IPS-18c (cell line): ENCODE results near the gene MUC22.
"Not testable (repeated sequence)": the region's sequence is repeated elsewhere in the genome, so short reads cannot be mapped to it uniquely, and the experiment has no call there.

Experiments used
- H3K4me3 ChIP-seq: 2 replicates; pipeline ENCODE4 v1.7.0; 2013; ENCODE audit warnings: low read depth, mild to moderate bottlenecking, low read length, moderate library complexity; ENCODE audit not compliant: insufficient read depth
- H3K9me3 ChIP-seq: one replicate; pipeline ENCODE4 v1.6.1; 2013; ENCODE audit warnings: mild to moderate bottlenecking, low read length, moderate library complexity; ENCODE audit not compliant: control insufficient read depth, insufficient read depth

The MUC22 gene

DNA sequence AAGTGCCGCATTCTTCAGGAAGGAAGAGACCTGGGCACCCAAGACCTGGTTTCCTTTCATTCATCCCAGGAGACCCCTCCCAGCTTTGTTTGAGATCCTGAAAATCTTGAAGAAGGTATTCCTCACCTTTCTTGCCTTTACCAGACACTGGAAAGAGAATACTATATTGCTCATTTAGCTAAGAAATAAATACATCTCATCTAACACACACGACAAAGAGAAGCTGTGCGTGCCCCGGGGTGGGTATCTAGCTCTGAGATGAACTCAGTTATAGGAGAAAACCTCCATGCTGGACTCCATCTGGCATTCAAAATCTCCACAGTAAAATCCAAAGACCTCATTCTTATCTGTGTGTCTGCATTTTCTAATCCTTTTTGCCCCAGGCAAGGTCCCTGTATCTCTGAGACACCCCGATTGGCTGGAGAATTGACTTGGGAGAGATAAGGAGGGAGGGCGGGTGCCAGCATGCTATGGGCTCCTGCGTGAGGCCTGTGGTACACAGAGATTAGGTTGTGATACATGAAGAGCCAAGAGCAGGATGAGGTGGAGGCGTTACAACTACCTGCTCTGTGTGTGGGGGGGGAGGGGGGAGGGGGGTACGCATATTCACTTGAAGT lies 22.0 kb upstream of the MUC22 start:
- Histone ChIP-seq H3K9me3 (no peaks in the 10 kb centered on the region), H3K4me3 (no peak overlapping the region)

DNA sequence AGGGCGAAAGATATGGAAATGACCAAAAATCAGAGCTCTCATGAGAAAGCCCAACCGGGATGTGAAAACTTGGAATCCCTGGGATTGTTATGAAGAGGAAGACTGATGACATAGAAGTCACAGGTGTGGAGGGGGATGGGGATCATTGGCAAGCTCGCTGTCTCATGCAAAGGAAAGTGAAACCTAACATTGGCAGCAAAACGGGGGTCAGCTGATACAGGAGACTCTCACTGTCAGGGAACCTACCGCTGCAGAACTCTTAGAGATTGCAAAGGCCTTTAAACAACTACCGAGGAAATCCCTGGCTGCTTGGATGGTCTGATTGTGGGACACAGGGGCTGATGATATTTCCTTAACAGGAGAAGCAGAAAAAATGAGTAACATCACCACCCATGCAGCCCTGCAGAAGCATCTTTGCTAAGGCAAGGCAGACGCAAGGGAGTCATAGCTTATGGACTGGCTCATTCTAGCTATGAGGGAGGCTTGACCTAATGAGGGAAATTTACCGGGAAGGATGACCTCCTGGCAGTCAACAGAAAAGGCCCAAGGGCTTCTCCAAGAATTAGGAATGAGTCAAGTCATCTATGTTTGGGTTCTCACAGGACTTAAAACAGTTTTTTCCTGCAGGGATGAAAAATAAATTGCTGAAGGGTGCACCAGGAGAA lies 19.7 kb upstream of the MUC22 start:
- Histone ChIP-seq H3K4me3 (no peak overlapping the region), H3K9me3 (peaks cover 5% of the 10 kb centered on the region)

DNA sequence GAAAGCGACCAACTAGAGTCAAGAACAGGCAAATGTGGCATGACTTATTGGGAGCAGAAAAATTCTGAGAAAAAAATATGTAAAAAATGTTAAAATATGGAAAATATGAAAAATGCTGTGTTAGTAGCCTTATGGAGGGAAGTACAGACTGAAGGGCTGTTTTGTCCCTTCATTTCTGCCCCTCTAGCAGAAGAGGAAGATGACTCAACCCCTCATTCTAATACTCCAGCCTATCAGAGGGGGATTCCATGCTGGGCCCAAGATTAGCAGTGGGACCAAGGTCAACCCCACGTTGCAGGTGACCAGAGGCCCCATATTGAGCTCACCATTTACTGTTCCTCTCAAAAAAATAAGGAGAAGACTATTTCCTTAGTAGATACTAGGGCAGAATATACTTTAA lies 18.4 kb upstream of the MUC22 start:
- Histone ChIP-seq H3K9me3 (peaks cover 5% of the 10 kb centered on the region), H3K4me3 (no peak overlapping the region)

DNA sequence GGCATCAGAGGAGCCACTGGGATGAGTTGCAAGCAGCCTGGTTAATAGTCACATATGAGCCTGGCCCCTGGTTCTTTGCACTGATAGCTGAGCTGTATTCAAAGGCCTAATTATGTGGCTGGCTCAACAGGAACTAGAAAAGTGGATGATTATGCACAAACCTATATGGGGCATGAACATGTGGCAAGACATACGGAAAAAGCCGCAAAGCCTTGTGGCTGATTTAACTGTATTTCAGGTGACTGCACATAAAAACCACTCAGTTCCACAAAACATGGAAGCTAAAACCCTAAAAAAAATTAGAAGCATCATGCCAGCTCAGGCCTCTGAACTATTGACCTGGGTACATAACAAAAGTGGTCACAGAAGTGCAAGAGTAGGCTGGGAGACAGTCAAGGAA lies 13.0 kb upstream of the MUC22 start:
- Histone ChIP-seq H3K4me3 (no peak overlapping the region), H3K9me3 (peaks cover 5% of the 10 kb centered on the region)

DNA sequence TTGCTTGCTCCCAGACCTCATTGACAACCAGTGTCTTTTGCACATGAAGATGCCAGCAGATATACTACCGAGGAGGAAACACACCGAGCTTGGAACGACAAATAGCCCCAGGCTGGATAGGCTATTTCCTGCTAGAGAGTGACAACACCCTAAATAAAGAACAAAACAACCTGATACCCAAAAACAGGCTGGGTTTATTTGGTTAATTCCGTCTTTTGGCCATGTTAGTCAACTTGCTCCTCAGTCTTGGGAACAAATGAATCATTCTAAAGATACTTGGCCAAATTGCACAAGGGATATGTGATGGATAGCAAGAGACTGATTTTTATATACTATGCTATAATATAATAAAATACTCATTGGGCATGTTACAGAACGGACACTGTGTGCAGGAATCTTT lies 11.5 kb upstream of the MUC22 start:
- H3K4me3 ChIP-seq = no peak overlapping the region
- peaks cover 5% of the 10 kb centered on the region for H3K9me3 ChIP-seq

DNA sequence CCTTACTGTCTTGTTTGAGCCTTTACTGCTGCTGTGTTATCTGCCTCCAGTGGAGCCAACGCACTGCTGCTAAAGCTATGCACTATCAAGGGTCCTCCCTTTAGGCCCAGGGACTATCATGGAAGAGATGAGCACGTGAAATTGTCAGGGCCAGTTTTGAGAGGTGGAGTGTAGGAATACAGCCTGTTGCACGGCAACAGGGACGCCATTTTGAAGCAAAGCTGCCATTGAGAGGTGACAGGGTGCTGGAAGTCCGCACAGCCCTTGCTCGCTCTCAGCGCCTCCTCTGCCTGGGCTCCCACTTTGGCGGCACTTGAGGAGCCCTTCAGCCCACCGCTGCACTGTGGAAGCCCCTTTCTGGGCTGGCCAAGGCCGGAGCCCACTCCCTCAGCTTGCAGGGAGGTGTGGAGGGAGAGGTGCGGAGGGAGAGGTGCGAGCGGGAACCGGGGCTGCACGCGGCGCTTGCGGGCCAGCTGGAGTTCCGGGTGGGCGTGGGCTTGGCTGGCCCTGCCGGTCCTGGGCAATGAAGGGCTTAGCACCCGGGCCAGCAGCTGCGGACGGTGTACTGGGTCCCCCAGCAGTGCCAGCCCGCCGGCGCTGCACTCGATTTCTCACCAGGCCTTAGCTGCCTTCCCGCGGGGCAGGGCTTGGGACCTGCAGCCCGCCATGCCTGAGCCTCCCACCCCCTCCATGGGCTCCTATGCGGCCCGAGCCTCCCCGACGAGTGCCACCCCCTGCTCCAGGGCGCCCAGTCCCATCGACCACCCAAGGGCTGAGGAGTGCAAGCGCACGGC lies 10.0 kb upstream of the MUC22 start:
- not testable (repeated sequence) for H3K4me3 ChIP-seq, H3K9me3 ChIP-seq

DNA sequence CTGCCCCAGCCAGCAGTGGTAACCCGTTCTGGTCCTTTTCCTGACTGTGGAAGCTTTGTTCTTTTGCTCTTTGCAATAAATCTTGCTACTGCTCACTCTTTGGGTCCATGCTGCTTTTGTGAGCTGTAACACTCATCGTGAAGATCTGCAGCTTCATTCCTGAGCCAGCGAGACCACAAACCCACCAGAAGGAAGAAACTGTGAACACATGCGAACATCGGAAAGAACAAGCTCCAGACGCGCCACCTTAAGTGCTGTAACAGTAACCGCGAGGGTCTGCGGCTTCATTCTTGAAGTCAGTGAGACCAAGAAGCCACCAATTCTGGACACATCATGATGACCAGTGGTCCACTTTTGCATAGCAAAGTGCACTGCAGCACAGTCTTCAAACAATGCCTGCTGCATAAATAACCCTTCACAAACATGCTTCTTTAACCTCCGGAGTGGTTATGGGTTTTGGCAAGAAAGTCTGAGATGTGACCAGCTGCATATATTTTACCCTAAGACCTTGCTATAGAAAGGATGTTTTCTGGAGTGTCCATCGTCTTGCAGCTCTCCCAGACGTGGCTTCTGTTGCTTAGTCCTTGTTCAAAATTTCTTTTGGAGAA lies 8.9 kb upstream of the MUC22 start:
- Histone ChIP-seq H3K9me3 (no peaks in the 10 kb centered on the region), H3K4me3 (no peak overlapping the region)

DNA sequence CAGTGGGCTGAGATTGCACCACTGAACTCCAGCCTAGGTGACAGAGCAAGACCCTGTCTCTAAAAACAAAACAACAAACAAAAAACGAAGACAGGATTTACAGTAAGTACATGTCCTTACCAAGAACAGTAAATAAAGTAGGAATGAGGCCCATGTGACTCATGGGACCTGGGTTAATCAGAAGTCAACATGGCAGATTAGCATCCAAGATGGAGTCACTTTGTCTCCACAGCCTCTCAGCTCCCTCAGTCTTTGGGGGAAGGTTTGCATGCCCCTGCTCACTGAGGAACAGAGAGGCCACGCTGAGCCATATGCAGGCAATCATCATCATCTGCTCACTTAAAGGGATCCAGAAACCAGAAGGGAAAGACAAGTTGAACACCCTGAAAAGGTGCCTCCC lies 7.8 kb upstream of the MUC22 start:
- Histone ChIP-seq H3K9me3 (no peaks in the 10 kb centered on the region), H3K4me3 (no peak overlapping the region)

DNA sequence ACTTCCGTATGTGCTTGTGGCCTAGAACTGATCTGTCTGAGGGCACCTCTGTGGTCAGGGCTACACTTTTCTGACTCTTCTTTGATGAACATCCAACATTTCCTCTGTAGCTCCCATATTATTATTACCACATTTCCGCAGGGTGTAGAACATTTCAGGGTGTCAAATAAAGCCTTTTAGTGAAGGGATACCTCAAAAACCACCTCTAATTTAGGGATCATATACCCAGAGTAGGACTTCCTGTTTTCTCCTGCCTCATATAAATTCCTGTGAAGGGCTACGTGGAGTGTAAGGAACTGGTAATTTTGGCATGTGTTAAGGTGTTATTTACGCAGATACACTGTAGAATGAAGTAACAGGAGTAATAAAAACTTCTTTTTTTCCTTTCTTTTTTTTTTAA lies 5.5 kb upstream of the MUC22 start:
- H3K4me3 ChIP-seq = no peak overlapping the region
- no peaks in the 10 kb centered on the region for H3K9me3 ChIP-seq

DNA sequence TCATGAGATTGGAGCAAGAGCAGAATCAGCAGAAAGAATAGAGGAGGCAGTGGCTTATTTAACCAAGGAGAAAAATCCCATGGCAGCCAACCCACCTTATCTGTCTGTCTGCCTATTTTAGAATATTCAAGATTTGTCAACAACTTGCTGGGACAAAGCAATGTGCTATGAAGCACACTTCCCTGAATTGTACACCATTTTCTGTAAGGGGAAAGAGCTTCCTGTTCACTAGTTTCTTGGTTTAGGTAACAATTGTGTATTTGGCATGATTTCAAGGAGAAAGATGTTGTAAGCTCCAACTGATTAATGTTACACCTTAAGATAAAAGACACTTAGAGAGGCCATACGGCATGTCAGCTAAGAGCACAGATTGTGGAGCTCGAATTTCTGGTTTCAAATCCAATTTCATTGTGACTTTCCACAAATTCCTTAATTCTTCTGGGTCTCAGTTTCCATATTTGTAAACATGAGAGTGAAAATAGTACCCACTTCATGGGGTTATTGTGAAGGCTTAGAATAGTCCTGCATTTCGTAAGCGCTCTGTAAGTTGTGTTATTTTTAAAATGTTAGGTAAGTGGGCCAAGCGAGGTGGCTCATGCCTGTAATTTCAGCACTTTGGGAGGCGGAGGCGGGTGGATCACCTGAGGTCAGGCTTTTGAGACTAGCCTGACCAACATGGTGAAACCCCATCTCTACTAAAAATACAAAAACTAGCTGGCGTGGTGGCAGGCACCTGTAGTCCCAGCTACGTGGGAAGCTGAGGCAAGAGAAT lies 4.8 kb upstream of the MUC22 start:
- Histone ChIP-seq H3K4me3 (no peak overlapping the region), H3K9me3 (no peaks in the 10 kb centered on the region)

DNA sequence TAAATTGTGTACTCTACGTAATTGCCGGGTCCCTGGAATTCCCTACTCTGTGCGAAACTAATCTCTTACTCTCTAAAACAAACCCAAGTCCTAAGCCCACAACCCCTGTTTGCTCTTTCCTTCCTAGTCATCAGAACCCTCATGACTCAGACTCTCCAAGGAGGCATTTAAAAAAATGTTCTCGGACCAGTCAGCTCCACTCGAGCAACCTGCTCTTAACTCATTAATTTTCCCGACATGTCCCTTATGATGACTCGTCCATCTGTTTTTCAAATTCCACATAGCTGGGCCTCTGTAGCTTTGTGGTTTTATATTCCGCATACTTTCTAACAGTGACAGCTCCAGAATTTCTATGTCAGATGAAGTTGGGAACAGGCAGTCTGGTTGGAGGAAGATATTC lies 2.6 kb upstream of the MUC22 start:
- Histone ChIP-seq H3K9me3 (no peaks in the 10 kb centered on the region), H3K4me3 (no peak overlapping the region)

DNA sequence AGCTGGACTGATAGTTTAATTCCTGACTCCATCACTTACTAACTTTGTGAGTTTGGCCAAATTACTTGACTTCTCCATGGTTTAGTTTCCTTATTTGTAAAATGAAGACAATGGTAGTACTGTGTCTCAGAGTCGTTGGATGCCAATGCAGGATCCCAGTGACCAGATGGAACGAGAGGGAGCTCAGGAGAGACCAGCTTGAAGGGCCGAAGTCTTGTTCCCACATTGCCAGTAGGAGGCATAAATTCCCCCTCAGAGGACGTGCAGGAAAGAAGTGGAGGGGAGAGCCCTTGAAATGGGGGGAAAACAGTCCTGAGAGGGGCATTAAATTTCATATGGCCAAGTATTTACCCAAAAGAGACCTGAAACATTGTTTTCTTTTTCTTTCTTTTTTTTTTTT lies 2.1 kb upstream of the MUC22 start:
- no peaks in the 10 kb centered on the region for H3K9me3 ChIP-seq
- H3K4me3 ChIP-seq = no peak overlapping the region

DNA sequence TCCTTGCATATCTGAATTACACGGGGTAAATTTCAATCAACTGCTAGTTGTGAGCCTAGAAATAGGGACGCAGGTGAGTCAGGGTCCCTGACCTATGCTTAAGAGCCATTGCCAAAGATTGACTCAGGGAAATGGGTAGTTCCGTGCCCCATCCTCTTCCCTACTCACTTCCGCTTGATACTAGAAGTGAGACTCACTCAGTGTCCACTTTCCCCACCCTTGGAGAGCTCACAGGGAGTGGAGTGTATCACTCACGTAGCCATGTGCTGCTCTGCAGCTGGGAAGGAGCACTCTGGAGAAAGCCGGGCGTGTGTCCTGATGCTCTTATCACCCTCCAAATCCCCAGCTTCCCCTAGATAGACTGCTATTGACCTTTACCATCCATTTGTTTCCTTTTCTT lies 543 bp upstream of the MUC22 start:
- H3K4me3 ChIP-seq = no peak overlapping the region
- H3K9me3 ChIP-seq = no peaks in the 10 kb centered on the region

DNA sequence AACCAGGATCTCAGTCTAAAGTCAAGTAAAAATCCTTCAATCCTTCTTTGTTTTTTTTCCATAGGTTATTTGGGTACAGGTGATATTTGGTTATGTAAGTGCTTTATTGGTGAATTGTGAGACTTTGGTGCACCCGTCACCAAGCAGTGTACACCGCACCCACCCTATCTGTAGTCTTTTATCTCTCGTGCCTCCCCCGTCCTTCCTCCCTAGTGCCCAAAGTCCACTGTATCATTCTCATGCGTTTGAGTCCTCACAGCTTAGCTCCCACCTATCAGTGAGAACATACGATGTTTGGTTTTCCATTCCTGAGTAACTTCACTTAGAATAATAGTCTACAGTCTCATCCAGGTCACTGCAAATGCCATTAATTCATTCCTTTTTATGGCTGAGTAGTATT lies 879 bp downstream of the MUC22 start:
- no peak overlapping the region for H3K4me3 ChIP-seq
- no peaks in the 10 kb centered on the region for H3K9me3 ChIP-seq

DNA sequence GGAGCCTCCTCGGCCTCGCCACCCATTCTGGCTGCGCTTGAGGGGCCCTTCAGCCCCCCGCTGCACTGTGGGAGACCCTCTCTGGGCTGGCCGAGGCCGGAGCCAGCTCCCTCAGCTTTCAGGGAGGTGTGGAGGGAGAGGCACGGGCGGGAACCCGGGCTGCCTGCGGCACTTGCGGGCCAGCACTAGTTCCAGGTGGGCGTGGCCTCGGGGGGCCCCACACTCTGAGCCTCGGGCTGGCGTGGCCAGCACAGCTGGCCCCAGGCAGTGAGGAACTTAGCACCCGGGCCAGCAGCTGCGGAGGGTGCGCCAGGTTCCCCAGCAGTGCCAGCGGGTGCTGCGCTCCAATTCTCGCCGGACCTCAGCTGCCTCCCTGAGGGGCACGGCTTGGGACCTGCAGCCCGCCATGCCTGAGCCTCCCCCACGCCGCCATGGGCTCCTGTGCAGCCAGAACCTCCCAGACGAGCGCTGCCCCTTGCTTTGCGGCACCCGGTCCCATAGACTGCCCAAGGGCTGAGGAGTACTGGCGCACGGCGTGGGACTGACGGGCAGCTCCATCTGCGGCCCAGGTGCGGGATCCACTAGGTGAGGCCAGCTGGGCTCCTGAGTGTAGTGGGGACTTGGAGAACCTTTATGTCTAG lies 6.5 kb downstream of the MUC22 start:
- no peaks in the 10 kb centered on the region for H3K9me3 ChIP-seq
- no peak overlapping the region for H3K4me3 ChIP-seq

DNA sequence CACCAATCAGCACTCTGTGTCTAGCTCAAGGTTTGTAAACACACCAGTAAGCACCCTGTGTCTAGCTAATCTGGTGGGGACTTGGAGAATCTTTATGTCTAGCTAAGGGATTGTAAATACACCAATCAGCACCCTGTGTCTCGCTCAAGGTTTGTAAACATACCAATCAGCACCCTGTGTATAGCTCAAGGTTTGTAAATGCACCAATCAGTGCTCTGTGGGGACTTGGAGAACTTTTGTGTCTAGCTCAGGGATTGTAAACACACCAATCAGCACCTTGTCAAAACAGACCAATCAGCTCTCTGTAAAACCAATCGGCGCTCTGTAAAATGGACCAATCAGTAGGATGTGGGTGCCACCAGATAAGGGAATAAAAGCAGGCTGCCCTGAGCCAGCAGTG lies 7.2 kb downstream of the MUC22 start:
- H3K9me3 ChIP-seq, H3K4me3 ChIP-seq: not testable (repeated sequence)

DNA sequence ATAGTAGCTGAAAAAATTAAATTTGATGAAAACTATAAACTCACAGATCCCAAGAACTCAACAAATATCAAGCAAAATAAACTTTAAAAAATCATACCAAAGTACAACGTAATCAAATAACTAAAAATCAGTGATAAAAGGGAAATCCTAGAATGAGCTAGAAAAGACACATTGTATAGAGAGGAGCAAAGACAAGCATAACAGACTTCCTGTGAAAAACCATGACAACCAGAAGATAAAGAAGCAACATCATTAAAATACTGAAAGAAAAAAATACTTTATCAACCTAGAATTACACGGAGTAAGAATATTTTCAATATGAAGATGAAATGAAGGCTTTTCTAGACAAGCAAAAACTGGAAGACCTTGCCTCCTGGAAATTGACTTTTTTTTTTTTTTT lies 9.8 kb downstream of the MUC22 start:
- H3K9me3 ChIP-seq = no peaks in the 10 kb centered on the region
- H3K4me3 ChIP-seq = no peak overlapping the region
